PC-3 (cell line): ENCODE results near the gene NCAPG2. TPM values are rescaled to one million over a fixed set of nuclear protein-coding genes. Genes with fewer than 3 reads are reported as not detected.
"Not testable (repeated sequence)": the region's sequence is repeated elsewhere in the genome, so short reads cannot be mapped to it uniquely, and the experiment has no call there.

Source experiments
- ATAC-seq: fragments of 200-7000 bp; cut with Tn5 transposase; 2 replicates; pipeline ENCODE4 v1.9.1; 2020; ENCODE audit warnings: mild to moderate bottlenecking, moderate library complexity
- BruUV-seq: library from RNA; stranded (reverse); fragments of 400-500 nt; replicated peaks from 2 replicates; lab custom pipeline; 2021; lab: Mats Ljungman, UMichigan
- CTCF ChIA-PET: fragments of 300-600 bp; sonication (Branson Sonifier 250); formaldehyde crosslinking; loops from one replicate; lab custom pipeline; 2022; ENCODE audit warnings: antibody characterized with exemption; lab: Charles Lee
- POLR2A ChIA-PET: fragments of 300-600 bp; sonication (Branson Sonifier 250); formaldehyde crosslinking; loops from one replicate; lab custom pipeline; 2022; ENCODE audit warnings: antibody characterized with exemption; ENCODE audit not compliant: unreplicated experiment; lab: Charles Lee
- DNase-seq: peaks from one replicate; pipeline ENCODE4 v3.0.0-alpha.2; 2015
- H2AFZ ChIP-seq: fragments of 300-600 bp; sonication (generic); 2 replicates; pipeline ENCODE4 v1.6.0; 2016; ENCODE audit warnings: antibody characterized with exemption, low read length
- H3F3A ChIP-seq: fragments of 300-600 bp; sonication (generic); one replicate; pipeline ENCODE4 v1.6.0; 2017; ENCODE audit warnings: antibody characterized with exemption, low read length, control low read depth, mild to moderate bottlenecking; ENCODE audit not compliant: unreplicated experiment
- H3K27ac ChIP-seq: fragments of 300-600 bp; sonication (generic); 2 replicates; pipeline ENCODE4 v1.5.1; 2016; ENCODE audit warnings: mild to moderate bottlenecking, low read length
- H3K27me3 ChIP-seq: fragments of 300-600 bp; sonication (generic); 2 replicates; pipeline ENCODE4 v1.6.1; 2016; ENCODE audit warnings: low read length, mixed read lengths
- H3K36me3 ChIP-seq: fragments of 300-600 bp; sonication (generic); 2 replicates; pipeline ENCODE4 v1.6.1; 2016; ENCODE audit warnings: low read depth, mixed run types, low read length, mixed read lengths
- H3K4me1 ChIP-seq: fragments of 300-600 bp; sonication (generic); 2 replicates; pipeline ENCODE4 v1.5.1; 2016; ENCODE audit warnings: low read length; ENCODE audit not compliant: insufficient read depth
- H3K4me2 ChIP-seq: fragments of 300-600 bp; sonication (generic); 2 replicates; pipeline ENCODE4 v1.6.0; 2016; ENCODE audit warnings: low read length
- H3K4me3 ChIP-seq: fragments of 300-600 bp; sonication (generic); 2 replicates; pipeline ENCODE4 v1.5.1; 2016; ENCODE audit warnings: mild to moderate bottlenecking, low read length, mixed read lengths
- H3K79me2 ChIP-seq: fragments of 300-600 bp; sonication (generic); 2 replicates; pipeline ENCODE4 v1.6.1; 2017; ENCODE audit warnings: low read length, mixed read lengths
- H3K9ac ChIP-seq: fragments of 300-600 bp; sonication (generic); 2 replicates; pipeline ENCODE4 v1.6.0; 2016; ENCODE audit warnings: mild to moderate bottlenecking, low read length
- H3K9me2 ChIP-seq: fragments of 300-600 bp; sonication (generic); replicated peaks from 2 replicates; pipeline ENCODE4 v1.6.1; 2016; ENCODE audit warnings: mixed run types, low read length, mixed read lengths
- H3K9me3 ChIP-seq: fragments of 300-600 bp; sonication (generic); 2 replicates; pipeline ENCODE4 v1.6.1; 2016; ENCODE audit warnings: low read length, mixed read lengths
- H4K20me1 ChIP-seq: fragments of 300-600 bp; sonication (generic); 2 replicates; pipeline ENCODE4 v1.6.1; 2016; ENCODE audit warnings: low read length, mixed read lengths
- EZH2 ChIP-seq: fragments of 300-600 bp; sonication (generic); IDR thresholded peaks from one replicate; pipeline ENCODE4 v1.6.1; 2017; ENCODE audit warnings: antibody characterized with exemption, mild to moderate bottlenecking, low read length; ENCODE audit not compliant: unreplicated experiment
- EZH2phosphoT487 ChIP-seq: fragments of 300-600 bp; sonication (generic); IDR thresholded peaks from 2 replicates; pipeline ENCODE4 v1.6.1; 2018; ENCODE audit warnings: mild to moderate bottlenecking, antibody characterized with exemption, low read length, borderline replicate concordance
- intact Hi-C: fragments of 100-400 bp; cut with micrococcal nuclease; formaldehyde crosslinking; loops from 2 replicates; pipeline ENCODE4 v1.9.0; 2023
- total RNA-seq: library from RNA; depleted of rRNA; stranded (reverse); fragments of >200 nt; gene quantifications from 2 replicates; pipeline ENCODE4 v1.2.3, GENCODE V29; 2014
- TF ChIP-seq, protein P1 (sequence below): fragments of 300-600 bp; sonication (generic); conservative IDR thresholded peaks from 2 replicates; pipeline ENCODE4 v1.5.1; 2017; ENCODE audit warnings: antibody characterized with exemption, low read depth, mild to moderate bottlenecking, low read length

The NCAPG2 gene
- total RNA-seq, 1 experiment from 2014 or later = 49.2 TPM

DNA sequence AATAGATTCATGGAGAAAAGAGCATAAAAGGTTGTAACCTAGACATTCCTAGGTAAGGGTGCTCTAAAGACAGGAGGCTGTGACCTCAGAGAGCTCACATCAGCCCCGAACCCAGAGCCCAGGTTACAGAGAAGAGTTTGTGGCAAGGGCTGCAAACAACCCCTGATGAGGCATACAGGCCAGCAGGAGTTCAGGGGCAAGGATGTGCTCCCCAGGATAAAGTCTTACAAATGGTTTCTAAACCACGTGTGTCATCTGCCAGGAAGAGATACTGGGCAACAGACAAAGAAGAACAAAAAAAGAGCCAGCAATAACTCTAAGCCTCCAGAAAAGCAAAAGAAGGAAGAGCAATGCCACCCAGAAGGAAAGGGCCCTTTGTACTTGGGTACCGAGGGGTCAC, 27.7 kb downstream of the NCAPG2 start:
- Histone ChIP-seq H3K4me2 (no peak overlapping the region), H3K27me3 (no peaks in the 10 kb centered on the region), H3K9ac (no peak overlapping the region), H3K9me2 (no peaks in the 10 kb centered on the region), H3K27ac (no peak overlapping the region), H3F3A (no peaks in the 10 kb centered on the region), H3K36me3 (peaks cover 47% of the 10 kb centered on the region), H3K4me3 (no peak overlapping the region), H4K20me1 (no peaks in the 10 kb centered on the region), H3K9me3 (no peaks in the 10 kb centered on the region), H3K4me1 (peaks cover 13% of the 10 kb centered on the region), H2AFZ (no peak overlapping the region), H3K79me2 (no peaks in the 10 kb centered on the region)
- ATAC-seq = no peak
- ChIA-PET CTCF (no interaction called here), POLR2A (no interaction called here)
- TF ChIP-seq, protein P1, sequence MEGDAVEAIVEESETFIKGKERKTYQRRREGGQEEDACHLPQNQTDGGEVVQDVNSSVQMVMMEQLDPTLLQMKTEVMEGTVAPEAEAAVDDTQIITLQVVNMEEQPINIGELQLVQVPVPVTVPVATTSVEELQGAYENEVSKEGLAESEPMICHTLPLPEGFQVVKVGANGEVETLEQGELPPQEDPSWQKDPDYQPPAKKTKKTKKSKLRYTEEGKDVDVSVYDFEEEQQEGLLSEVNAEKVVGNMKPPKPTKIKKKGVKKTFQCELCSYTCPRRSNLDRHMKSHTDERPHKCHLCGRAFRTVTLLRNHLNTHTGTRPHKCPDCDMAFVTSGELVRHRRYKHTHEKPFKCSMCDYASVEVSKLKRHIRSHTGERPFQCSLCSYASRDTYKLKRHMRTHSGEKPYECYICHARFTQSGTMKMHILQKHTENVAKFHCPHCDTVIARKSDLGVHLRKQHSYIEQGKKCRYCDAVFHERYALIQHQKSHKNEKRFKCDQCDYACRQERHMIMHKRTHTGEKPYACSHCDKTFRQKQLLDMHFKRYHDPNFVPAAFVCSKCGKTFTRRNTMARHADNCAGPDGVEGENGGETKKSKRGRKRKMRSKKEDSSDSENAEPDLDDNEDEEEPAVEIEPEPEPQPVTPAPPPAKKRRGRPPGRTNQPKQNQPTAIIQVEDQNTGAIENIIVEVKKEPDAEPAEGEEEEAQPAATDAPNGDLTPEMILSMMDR = no peak
- no peak for TF ChIP-seq EZH2
- no peak for TF ChIP-seq EZH2phosphoT487
- no peak for DNase-seq
- intact Hi-C loops = no loop called here
- no TSS peak for BruUV-seq

DNA sequence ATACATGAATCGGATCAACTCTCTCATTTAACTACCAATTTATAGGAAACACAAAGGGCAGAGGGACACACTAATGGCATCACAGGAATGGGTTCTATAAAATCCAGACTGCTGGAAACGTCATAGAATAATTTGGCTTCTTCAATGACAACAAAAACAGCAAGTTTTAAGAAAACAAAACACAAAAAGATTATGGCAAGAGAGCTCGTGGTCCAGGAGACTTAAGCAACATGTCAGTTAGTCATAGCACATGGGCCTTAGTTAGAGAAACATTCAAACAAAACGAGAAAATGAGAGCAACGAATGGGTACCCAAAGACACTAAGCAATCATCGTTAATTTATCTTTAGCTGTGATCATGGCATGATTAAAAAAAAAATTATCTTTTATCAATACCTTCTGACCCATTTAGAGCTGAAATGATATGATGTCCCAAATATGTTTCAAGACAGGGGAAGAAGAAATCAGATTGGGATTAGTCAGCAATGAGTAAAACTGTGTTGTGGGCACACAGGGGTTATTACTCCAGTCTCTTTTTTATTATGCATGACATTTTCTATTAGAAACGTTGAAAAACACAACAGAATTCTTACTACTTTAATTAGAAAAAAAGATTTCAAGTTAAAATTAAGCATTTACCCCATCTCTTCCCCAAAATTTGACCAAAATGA, 28.3 kb downstream of the NCAPG2 start:
- no peak for DNase-seq
- ChIA-PET CTCF (no interaction called here), POLR2A (interaction anchor here (0.7 kb wide), 1 partner anchor 26 kb away, joined by 5 read pairs; no protein-coding TSS in a partner anchor)
- intact Hi-C loops = no loop called here
- H3K4me2 ChIP-seq = no peak overlapping the region
- no peak overlapping the region for H3K4me3 ChIP-seq
- no peaks in the 10 kb centered on the region for H3K27me3 ChIP-seq
- no peak overlapping the region for H3K27ac ChIP-seq
- no peak for ATAC-seq
- no peaks in the 10 kb centered on the region for H3K9me3 ChIP-seq
- H3K36me3 ChIP-seq = peaks cover 53% of the 10 kb centered on the region
- H3K9me2 ChIP-seq = no peaks in the 10 kb centered on the region
- no peak overlapping the region for H2AFZ ChIP-seq
- no peaks in the 10 kb centered on the region for H4K20me1 ChIP-seq
- 0 out of 2 replicates have a peak, but pooled peaks cover 2% of the 10 kb centered on the region for H3K79me2 ChIP-seq
- H3K9ac ChIP-seq = no peak overlapping the region
- peaks cover 13% of the 10 kb centered on the region for H3K4me1 ChIP-seq
- BruUV-seq = no TSS peak
- TF ChIP-seq EZH2phosphoT487 = no peak
- TF ChIP-seq, protein P1 = no peak
- no peak for TF ChIP-seq EZH2
- no peaks in the 10 kb centered on the region for H3F3A ChIP-seq

DNA sequence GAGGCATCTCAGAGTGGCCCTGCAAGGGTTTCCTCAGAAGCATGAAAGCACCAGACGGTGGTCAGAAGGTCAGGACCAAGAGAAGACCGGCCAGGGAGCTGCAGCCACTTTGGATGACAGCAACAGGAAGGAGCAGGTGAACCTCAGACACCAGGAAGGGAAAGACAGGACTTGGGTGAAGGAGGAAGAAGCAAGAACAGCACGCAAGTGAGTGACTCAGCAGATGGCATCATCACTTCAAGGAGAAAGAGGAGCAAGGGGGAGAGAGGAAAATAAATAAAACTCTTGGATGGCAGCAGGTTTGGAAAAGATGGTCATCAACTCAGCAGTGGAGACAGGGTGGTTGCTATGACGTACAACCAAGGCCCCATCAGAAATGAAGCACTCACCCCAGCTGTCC, 31.6 kb downstream of the NCAPG2 start:
- 0 out of 2 replicates have a peak, but pooled peaks cover 3% of the 10 kb centered on the region for H3K79me2 ChIP-seq
- no peaks in the 10 kb centered on the region for H3K27me3 ChIP-seq
- H3K36me3 ChIP-seq = peaks cover 36% of the 10 kb centered on the region
- intact Hi-C loops = no loop called here
- CTCF ChIA-PET = no interaction called here
- no peak overlapping the region for H3K9ac ChIP-seq
- no peak overlapping the region for H2AFZ ChIP-seq
- TF ChIP-seq EZH2 (no peak), EZH2phosphoT487 (no peak)
- TF ChIP-seq, protein P1 = no peak
- DNase-seq = peak; percentile 73
- H3K4me1 ChIP-seq = peaks cover 13% of the 10 kb centered on the region
- H3F3A ChIP-seq = no peaks in the 10 kb centered on the region
- H3K4me3 ChIP-seq = no peak overlapping the region
- peak overlapping the region; percentile 51 for H3K27ac ChIP-seq
- no TSS peak for BruUV-seq
- ATAC-seq = peak; percentile 95
- 0 out of 2 replicates have a peak overlapping the region, but pooled peaks have one; percentile 21 for H3K4me2 ChIP-seq
- H3K9me2 ChIP-seq = no peaks in the 10 kb centered on the region
- no peaks in the 10 kb centered on the region for H3K9me3 ChIP-seq
- H4K20me1 ChIP-seq = no peaks in the 10 kb centered on the region
- POLR2A ChIA-PET = no interaction called here

DNA sequence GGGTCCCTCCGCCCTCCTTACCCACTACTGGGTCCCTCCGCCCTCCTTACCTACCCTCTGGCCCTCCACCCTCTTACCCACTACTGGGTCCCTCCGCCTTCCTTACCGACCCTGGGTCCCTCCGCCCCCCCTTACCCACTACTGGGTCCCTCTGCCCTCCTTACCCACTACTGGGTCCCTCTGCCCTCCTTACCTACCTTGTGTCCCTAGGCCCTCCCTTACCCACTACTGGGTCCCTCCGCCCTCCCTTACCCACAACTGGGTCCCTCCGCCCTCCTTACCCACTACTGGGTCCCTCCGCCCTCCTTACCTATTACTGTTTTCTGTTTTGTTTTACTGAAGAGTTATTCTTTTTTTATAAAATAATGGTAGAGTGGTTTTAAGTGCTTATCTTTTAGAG, 36.5 kb downstream of the NCAPG2 start:
- POLR2A ChIA-PET, H3K79me2 ChIP-seq, H3K9me3 ChIP-seq, ATAC-seq, intact Hi-C loops, H3K27ac ChIP-seq, H3K4me1 ChIP-seq, H3F3A ChIP-seq, CTCF ChIA-PET, H2AFZ ChIP-seq, H4K20me1 ChIP-seq, H3K4me2 ChIP-seq, H3K9ac ChIP-seq, H3K4me3 ChIP-seq, H3K9me2 ChIP-seq, DNase-seq, H3K27me3 ChIP-seq, BruUV-seq: not testable (repeated sequence)
- H3K36me3 ChIP-seq = peaks cover 34% of the 10 kb centered on the region
